Memory B cell (primary cell): ENCODE results near the gene CATSPER2.
"Not testable (repeated sequence)": the region's sequence is repeated elsewhere in the genome, so short reads cannot be mapped to it uniquely, and the experiment has no call there.

Experiments
- ATAC-seq: fragments of 150-1000 bp; cut with Tn5 transposase; 2 replicates; pipeline ENCODE4 v1.10.0; 2021; ENCODE audit warnings: low read depth, mild to moderate bottlenecking, moderate library complexity
- DNase-seq, 2 donors: peaks; one replicate each; pipeline ENCODE4 v3.0.0; 2022; ENCODE audit warnings: low spot score in 2 of 2
- H3K27ac Mint-ChIP-seq: one replicate; pipeline ENCODE4 v1.8.0; 2022; ENCODE audit warnings: mild to moderate bottlenecking, moderate library complexity, mixed read lengths
- H3K27me3 Mint-ChIP-seq: one replicate; pipeline ENCODE4 v1.8.0; 2022; ENCODE audit warnings: mixed read lengths
- H3K36me3 Mint-ChIP-seq: one replicate; pipeline ENCODE4 v1.8.0; 2022; ENCODE audit warnings: mild to moderate bottlenecking, mixed read lengths
- H3K4me1 Mint-ChIP-seq: one replicate; pipeline ENCODE4 v1.8.0; 2022; ENCODE audit warnings: mixed read lengths
- H3K4me3 Mint-ChIP-seq: one replicate; pipeline ENCODE4 v1.8.0; 2022; ENCODE audit warnings: mild to moderate bottlenecking, moderate library complexity, mixed read lengths
- H3K9me3 Mint-ChIP-seq: one replicate; pipeline ENCODE4 v1.8.0; 2022; ENCODE audit warnings: mixed read lengths

Gene CATSPER2

DNA sequence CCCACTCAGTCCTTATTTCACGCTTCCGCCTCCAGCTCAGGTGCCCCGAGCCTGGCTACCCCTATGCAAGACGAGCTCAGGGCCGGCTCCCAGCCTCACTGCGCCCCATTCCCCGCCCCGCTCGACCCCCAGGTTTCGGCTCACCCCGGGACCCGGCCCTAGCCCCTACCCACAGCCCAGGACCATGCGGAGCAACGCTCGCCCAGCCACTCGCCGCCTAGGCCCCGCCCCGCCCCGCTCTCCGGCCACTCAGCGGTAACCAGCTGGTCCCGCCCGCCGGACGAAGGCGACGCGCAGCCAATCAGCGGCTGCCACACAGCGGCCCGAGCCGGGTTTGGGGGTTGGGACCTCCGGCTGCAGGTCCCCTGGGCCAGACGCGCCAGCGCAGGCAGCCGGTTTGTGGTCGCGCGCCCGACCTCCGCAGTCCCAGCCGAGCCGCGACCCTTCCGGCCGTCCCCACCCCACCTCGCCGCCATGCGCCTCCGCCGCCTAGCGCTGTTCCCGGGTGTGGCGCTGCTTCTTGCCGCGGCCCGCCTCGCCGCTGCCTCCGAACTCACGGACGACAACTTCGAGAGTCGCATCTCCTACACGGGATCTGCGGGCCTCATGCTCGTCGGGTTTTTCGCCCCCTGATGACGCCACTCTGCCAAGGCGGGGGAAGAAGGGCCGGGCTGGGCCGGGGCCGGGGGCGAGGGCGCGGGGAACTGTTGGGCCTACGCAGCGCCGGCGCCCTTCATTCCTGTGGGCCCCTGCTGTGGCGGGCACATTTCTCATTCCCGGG is at the start of gene CATSPER2:
Gene CATSPER2, minus strand, starts transcription at position 196 of the 781 bp plus-strand sequence. CDS start 783 bp downstream, outside the sequence.
- ATAC-seq, result no peak
- Mint-ChIP-seq H3K9me3 (no peaks in the 10 kb centered on the region), H3K4me1 (peaks cover 5% of the 10 kb centered on the region), H3K4me3 (no peak within 1 kb of the TSS), H3K27ac (no peak within 1 kb of the TSS), H3K36me3 (peaks cover 11% of the 10 kb centered on the region), H3K27me3 (no peaks in the 10 kb centered on the region)
- DNase-seq, result no peak

DNA sequence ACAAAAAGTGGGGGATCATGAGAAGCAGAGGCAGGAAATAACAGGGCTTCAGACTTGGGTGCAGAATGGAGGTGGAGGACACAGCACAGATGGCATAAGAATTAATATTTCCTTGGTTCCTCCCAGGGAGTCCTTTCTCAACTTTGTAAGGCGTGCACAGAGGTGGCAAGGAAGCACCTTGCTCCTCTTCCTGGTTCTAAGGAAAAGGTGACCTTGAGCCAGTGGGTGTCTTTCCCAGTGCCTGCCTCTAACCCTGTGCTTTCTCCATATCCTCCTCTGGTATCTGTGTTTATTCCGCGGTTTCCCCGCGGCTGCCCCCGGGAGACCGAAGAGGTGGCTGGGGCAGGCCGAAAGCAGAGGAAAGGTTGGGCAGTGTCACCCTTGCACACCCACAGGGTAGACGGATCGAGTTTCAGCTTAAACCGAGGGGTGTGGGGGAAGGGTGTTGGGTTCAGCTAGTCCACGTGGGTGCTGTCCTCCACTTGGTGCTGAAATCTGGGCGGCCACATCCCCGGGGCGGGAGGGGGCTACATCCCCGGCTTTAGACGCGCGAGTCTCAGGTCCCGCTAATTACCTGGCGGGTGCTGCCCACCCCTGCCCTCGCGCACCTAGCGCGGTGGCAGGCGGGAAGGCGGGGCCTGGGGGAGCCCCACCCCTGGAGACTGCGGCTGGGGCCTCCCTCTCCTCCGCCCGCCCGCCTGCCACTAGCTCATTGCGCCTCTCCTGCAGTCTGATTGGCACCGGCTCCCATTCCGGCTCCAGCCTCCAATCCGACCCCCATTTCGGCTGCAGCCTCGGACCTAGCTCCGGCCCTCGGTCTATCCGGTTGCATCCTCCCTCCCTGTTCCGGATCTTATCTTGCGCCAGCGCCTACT is 44.7 kb upstream of the CATSPER2 start, which contains the start of gene CKMT1A:
Gene CKMT1A, plus strand, starts transcription at position 712 of the 875 bp plus-strand sequence. CDS start 192 bp downstream, outside the sequence.
- peak; percentile 4 for ATAC-seq
- not testable (repeated sequence) for DNase-seq, H3K4me1 Mint-ChIP-seq, H3K4me3 Mint-ChIP-seq, H3K36me3 Mint-ChIP-seq, H3K27ac Mint-ChIP-seq, H3K9me3 Mint-ChIP-seq
- peaks cover 10% of the 10 kb centered on the region for H3K27me3 Mint-ChIP-seq

DNA sequence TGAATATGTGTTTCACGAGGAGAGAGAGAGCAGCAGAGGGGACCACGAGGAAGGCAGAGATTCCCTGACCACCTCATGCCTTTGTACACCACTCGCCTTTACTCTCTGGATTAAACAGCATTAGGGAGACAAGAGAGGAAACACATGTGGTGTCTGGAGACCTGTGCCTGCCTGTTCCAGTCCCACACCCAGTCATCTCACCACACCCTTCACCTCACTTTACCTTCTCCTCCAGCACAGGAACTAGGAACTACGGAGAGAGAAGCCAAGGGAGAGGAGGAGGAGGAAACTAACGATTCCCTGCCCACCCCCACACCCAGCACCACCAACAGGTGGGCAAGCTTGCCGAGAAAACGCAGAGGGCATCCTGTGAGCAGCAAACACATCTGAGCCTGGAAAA is 44.0 kb upstream of the CATSPER2 start:
- not testable (repeated sequence) for H3K27me3 Mint-ChIP-seq, ATAC-seq, DNase-seq, H3K4me3 Mint-ChIP-seq, H3K36me3 Mint-ChIP-seq, H3K9me3 Mint-ChIP-seq, H3K4me1 Mint-ChIP-seq, H3K27ac Mint-ChIP-seq

DNA sequence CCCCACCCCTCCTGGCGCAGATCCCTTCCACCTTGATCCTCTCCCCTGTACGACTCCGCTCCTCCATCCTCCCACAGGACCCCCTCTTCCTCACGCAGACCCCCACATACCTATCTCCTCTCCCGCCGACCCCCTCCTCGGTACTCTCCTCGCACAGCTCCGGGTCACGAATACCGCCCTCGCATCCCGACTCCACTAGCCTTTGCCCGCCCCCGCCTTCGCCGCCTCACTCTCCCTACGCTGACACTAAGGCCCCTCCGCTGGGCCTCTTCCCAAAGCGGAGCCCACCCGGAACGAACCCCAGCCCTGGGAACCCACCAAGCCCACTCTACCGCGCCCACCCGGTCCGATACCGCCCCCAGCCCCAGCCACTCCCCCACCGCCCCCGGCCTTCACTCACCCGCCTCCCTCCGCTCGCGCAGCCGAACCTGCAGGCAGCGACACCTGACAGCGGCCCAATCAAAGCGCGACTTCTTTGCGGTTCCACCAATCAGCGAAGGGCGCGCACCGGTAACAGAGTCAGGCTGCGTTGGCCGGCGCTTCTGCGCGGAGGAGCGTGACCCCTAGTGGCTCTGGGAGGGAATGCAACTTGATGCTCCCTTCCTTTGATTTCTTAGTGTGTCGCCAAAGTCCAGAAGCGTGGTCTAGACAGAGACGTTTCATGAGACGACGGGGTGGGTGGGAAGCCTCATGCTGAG is 41.1 kb upstream of the CATSPER2 start:
- H3K36me3 Mint-ChIP-seq, H3K27ac Mint-ChIP-seq, DNase-seq, H3K4me1 Mint-ChIP-seq, H3K27me3 Mint-ChIP-seq, H3K9me3 Mint-ChIP-seq, H3K4me3 Mint-ChIP-seq: not testable (repeated sequence)
- ATAC-seq, result peak; percentile 97

DNA sequence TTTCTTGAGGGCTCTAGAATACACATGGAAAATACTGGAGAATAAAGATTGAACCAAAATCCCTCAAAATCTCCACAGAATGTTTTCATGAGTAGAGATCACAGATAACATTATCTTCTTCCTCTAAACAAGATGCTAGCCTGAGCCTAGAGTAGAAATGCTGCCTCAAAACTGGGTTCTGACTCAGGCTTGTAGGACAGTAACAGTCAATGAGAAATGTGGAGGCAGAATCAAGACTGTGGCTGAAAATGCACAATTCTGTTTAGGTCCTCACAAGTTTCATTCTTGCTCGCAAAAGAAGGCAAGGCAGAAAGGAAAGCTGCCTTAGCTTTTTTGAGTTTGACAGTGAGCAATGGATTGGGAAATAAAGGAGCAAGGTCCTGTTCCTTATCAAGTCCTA is 25.5 kb upstream of the CATSPER2 start:
- H3K36me3 Mint-ChIP-seq, H3K27me3 Mint-ChIP-seq, H3K4me3 Mint-ChIP-seq, DNase-seq, H3K4me1 Mint-ChIP-seq, ATAC-seq, H3K9me3 Mint-ChIP-seq, H3K27ac Mint-ChIP-seq: not testable (repeated sequence)

- H3K27ac Mint-ChIP-seq, ATAC-seq, H3K9me3 Mint-ChIP-seq, DNase-seq, H3K4me3 Mint-ChIP-seq, H3K27me3 Mint-ChIP-seq, H3K4me1 Mint-ChIP-seq, H3K36me3 Mint-ChIP-seq: not testable (repeated sequence)
Observed at GRCh38 chr15:43666177-43666576, 17.5 kb upstream of the CATSPER2 start.

GRCh38 chr15:43663333-43663732 is 14.7 kb upstream of the CATSPER2 start:
- not testable (repeated sequence) for H3K4me1 Mint-ChIP-seq, H3K27ac Mint-ChIP-seq, H3K27me3 Mint-ChIP-seq, ATAC-seq, H3K36me3 Mint-ChIP-seq, H3K9me3 Mint-ChIP-seq, DNase-seq, H3K4me3 Mint-ChIP-seq

- peak; percentile 64 for ATAC-seq
- H3K27me3 Mint-ChIP-seq, result not testable (repeated sequence)
Observed at GRCh38 chr15:43662293-43662692, 13.6 kb upstream of the CATSPER2 start.

DNA sequence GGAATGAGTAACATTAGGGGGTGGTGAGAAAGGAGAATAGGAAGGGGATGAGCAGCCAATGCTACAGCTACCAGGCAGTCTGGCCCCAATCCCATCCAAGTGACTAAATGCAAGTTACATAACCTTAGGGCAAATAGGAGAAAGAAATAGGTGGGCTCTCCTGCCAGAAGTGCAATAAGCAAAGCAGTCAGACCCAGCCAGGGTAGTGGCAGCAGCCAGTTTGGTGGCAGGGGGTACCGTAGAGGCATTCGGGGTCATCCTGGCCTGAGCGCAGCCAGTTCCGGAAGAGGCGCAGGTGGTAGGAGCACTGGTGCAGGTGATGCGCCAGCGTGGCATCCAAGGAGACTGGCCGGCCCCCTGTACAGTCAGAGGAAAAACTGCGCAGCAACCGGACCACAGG is 11.1 kb upstream of the CATSPER2 start:
- not testable (repeated sequence) for ATAC-seq, H3K9me3 Mint-ChIP-seq, H3K4me3 Mint-ChIP-seq, H3K27ac Mint-ChIP-seq, H3K4me1 Mint-ChIP-seq, H3K36me3 Mint-ChIP-seq, H3K27me3 Mint-ChIP-seq, DNase-seq

More at GRCh38 chr15:43662293-43662692, 13.6 kb upstream of the CATSPER2 start:
- not testable (repeated sequence) for H3K27ac Mint-ChIP-seq, H3K4me1 Mint-ChIP-seq, H3K36me3 Mint-ChIP-seq, DNase-seq, H3K9me3 Mint-ChIP-seq, H3K4me3 Mint-ChIP-seq

- ATAC-seq, result peak; percentile 49
- not testable (repeated sequence) for H3K9me3 Mint-ChIP-seq, DNase-seq, H3K4me1 Mint-ChIP-seq, H3K27ac Mint-ChIP-seq, H3K27me3 Mint-ChIP-seq, H3K4me3 Mint-ChIP-seq
- H3K36me3 Mint-ChIP-seq, result peaks cover 11% of the 10 kb centered on the region
Observed at GRCh38 chr15:43649430-43649926, 834 bp upstream of the CATSPER2 start.

GRCh38 chr15:43638464-43639204 is 10.0 kb downstream of the CATSPER2 start:
- H3K27me3 Mint-ChIP-seq, H3K9me3 Mint-ChIP-seq, H3K27ac Mint-ChIP-seq, DNase-seq, H3K36me3 Mint-ChIP-seq, H3K4me1 Mint-ChIP-seq: not testable (repeated sequence)
- peak overlapping the region; percentile 65 for H3K4me3 Mint-ChIP-seq
- ATAC-seq, result peak; percentile 81

GRCh38 chr15:43626937-43627336 is 21.7 kb downstream of the CATSPER2 start:
- H3K36me3 Mint-ChIP-seq, H3K4me3 Mint-ChIP-seq, DNase-seq, H3K4me1 Mint-ChIP-seq, H3K27ac Mint-ChIP-seq, ATAC-seq, H3K9me3 Mint-ChIP-seq, H3K27me3 Mint-ChIP-seq: not testable (repeated sequence)

GRCh38 chr15:43625106-43625505 is 23.5 kb downstream of the CATSPER2 start:
- ATAC-seq (no peak), DNase-seq (no peak)
- H3K27ac Mint-ChIP-seq, result no peak overlapping the region
- no peaks in the 10 kb centered on the region for H3K4me1 Mint-ChIP-seq
- H3K4me3 Mint-ChIP-seq, result no peak overlapping the region
- H3K36me3 Mint-ChIP-seq, result no peaks in the 10 kb centered on the region
- peaks cover 3% of the 10 kb centered on the region for H3K27me3 Mint-ChIP-seq
- H3K9me3 Mint-ChIP-seq, result no peaks in the 10 kb centered on the region
